ENCODE data around the gene TBPL2.
"Not testable (repeated sequence)": the region's sequence is repeated elsewhere in the genome, so short reads cannot be mapped to it uniquely, and the experiment has no call there.

Gene TBPL2

DNA sequence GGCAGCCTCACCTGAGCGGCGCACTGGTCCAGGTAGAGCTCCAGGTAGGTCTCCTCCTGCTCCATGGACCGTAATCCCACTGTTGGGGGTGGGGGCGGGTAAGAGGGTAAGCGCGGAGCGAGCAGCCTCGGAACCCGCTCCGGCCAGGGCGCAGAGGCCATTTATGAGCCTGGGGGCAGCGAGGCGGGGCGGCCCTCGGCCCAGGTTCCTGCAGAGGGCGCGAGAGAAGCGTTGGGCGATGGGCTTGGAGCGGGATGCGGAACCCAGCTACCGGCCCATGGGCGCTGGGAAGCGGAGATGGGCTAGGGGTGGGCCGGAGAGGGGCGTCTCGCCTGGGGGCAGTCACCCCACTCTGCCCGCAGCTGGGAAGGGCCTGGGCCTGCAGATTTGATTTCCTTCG is at the start of gene TBPL2:
TSS of gene TBPL2 (minus strand) at position 232 of the 400 bp plus-strand sequence. CDS start at position 65, 167 bp downstream.
- no peak for DNase-seq

DNA sequence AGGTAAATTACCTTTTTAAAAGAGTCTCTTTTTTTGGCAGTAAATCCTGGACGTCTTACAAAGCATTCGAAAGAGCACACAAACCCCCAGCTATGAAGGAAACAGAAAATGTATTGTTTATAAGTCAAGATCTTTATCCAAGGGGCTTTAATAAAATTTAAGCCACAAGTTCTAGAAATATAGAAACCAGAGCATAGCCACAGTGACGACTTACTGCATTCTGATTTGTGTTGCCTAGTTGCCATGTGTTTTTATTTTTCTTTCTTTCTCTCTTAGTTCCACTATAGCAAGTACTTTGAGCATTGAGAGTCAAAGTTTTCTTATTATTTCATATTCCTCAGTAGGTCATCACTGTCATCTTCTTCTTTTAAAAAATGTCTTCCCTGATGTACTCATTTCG is 47.8 kb upstream of the TBPL2 start:
- no peak for DNase-seq

- peak in 2 of 3 experiments; percentile 3 to 45 for DNase-seq
Measured at GRCh38 chr14:55482936-55483605, 42.7 kb upstream of the TBPL2 start.

GRCh38 chr14:55481769-55482168 is 41.4 kb upstream of the TBPL2 start:
- DNase-seq, result no peak

GRCh38 chr14:55477680-55478079 is 37.3 kb upstream of the TBPL2 start:
- no peak for DNase-seq

DNA sequence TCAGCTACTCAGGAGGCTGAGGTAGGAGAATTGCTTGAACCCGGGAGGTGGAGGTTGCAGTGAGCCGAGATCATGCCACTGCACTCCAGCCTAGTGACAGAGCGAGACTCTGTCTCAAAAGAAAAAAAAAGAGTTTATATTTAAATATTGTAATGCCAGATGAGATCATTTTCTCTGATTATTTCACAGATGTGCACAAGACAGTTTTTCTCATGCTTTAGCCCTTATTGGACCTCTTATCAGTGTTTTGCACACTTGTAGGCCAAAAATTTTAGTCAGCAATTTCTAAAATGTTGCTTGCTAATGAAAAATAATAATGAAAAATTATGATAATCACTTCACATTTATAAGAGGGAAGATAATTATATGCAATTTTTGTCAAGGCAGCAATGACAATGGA is 36.0 kb upstream of the TBPL2 start:
- DNase-seq, result not testable (repeated sequence)

DNA sequence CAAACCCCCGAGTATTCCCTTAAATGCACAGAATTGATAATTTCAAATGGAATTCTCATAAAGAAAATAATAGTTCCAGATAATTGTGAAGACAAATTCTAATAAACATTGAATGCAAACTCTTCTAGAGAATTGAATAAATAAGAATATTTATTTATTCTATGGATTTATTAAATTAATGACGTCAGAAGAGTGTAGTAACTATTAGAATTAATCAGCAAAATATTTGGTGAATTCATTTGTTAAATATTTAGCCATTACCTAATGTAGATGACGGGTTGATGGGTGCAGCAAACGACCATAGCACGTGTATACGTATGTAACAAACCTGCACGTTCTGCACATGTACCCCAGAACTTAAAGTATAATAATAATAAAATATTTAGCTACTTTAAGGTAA is 33.4 kb upstream of the TBPL2 start:
- no peak for DNase-seq

DNA sequence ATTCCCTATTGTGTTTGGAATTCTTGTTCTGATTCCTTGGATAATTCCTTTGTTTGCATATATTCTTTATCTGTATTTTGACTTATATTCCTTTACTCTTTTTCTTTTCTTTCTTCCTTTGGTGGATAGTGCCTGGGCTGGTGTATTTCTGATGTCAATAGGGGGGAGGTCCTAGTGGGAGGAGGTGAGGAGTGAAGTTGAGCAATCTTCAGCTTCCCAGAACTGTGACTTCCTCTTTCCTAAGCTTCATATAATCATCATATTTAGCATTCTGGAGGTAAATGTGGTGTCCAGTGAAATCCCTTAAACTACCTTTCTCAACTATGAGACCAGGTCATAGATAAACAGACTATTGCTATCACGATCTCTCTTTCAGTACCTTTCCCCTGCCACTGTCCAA is 29.6 kb upstream of the TBPL2 start:
- DNase-seq, result no peak

DNA sequence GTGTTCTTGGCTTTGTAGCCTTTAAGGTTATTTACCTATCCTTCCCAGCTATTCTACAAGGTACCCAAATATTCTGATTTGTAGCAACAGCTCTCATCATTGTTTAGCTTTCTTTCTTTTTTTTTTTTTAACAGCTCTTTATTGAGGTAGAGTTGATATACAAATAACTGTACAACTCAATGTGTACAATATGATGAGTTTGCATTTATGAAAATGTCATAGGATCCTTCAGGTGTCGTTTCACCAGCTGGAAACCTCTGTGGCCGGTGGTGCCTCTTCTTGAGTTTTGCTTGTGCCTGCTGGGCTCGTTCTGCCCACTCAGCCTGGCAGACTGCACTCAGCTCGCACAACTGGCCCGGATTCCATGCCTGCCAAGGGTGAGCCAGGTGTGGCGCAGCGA is 26.9 kb upstream of the TBPL2 start:
- DNase-seq, result no peak

DNA sequence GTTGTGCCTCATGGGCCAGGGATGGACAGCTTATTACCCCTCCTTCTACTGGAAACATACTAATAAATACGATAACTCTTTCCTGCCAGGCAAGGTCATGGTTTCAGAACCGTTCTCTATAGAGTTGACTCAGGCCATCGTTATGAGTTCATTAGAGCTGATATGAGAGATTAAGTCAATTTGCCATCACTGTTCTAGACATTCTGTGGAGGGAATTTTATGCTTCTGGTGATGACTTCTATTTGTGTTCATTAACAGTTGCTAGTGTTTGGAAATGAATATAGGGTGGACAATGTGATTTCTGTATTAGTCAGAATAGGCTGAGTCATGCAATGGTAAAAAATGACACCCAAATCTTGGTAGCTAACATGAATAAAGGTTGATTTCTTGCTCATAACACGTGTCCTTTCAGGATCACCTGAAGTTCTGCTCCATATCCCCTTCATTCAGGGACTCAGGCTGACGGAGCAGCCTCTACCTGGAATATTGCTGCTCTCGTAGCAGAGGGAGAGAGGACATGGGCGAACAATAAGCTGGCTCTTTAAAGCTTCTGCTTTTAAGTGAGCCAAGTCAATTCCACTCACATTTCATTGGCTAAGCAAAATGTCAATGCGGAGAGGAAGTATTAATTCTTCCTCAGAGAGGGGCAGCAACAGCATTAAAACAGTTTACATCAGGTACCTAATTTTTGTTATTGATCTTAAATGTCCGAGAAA is 18.5 kb upstream of the TBPL2 start:
- DNase-seq, result no peak

DNA sequence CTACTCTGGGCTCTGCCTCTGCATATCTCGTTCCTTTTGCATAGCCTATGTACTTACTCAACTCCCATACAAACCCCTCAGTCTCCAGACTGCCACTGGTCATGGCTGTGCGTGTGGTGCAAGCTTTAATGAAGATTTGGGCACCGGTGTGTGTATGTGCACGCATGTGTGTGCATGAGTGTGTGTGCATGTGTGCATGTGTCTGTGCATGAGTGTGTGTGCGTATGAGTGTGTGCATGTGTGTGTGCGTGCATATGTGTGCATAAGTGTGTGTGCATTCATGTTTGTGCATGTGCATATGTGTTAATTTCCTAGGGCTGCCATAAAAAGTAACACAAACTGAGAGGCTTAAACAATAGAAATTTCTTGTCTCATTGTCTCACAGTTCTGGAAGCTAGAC is 17.1 kb upstream of the TBPL2 start:
- no peak for DNase-seq

- not testable (repeated sequence) for DNase-seq
Measured at GRCh38 chr14:55456411-55456810, 16.0 kb upstream of the TBPL2 start.

- peak; percentile 76 to 98 (median 95) for DNase-seq
Measured at GRCh38 chr14:55454264-55455002, 14.0 kb upstream of the TBPL2 start.

DNA sequence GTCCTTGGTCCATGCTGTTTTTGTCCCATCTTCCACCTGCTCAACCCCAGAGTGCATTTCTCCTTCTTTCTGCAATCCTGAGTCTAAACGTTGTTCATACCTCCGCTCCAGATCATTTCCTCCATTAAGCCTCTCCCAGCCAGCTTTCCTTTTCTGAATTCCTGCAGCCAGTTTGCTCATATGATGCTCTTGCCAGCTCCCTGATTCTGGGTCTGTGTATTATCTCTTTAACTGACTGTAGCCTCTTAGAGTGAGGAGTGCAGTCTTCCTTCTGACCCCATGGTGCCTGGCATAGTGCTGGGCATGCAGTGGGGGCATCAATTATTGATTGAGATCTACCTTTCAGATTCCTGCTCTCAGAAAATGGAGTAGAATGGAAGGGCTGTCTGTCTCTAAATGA is 11.5 kb upstream of the TBPL2 start:
- DNase-seq, result no peak

DNA sequence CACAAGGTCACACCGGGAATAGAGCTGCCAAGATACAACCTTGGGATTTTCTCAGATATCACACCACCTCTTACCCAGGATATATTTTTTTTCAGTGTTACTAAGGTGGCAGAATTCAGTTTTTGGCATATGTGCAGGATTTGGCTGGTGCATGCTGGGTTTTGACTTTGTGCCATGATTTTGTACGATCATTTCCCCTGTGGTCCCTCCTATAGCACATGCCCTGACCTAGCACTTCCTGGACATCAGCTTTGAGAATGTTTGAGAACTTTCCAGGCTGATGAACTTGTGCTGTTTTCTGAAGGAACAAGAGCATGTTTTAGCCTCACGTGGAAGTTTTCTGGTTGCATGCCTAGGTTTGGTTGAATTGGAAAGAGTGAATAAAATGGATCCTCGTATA is 11.0 kb upstream of the TBPL2 start:
- no peak for DNase-seq

GRCh38 chr14:55450987-55451386 is 10.6 kb upstream of the TBPL2 start:
- DNase-seq, result no peak

DNA sequence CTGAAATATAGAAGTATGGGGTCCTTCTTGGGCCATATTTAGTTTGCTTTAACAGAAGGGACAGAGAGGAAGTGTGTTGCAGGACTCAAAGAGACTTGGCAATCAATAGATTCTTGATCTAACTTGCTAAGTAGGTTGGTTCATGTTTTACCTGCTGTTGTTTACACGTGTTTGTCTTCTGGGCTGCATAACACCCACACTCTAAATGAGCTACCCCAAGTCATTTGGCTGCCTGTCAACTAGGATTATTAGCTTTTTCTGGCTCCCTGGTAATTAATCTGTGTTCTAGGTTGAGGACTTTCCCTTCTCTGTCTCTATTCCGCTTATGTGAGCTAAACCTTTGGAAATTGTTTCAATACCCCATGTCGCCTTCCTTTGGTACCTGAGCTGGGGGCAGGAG is 10.1 kb upstream of the TBPL2 start:
- DNase-seq, result no peak

DNA sequence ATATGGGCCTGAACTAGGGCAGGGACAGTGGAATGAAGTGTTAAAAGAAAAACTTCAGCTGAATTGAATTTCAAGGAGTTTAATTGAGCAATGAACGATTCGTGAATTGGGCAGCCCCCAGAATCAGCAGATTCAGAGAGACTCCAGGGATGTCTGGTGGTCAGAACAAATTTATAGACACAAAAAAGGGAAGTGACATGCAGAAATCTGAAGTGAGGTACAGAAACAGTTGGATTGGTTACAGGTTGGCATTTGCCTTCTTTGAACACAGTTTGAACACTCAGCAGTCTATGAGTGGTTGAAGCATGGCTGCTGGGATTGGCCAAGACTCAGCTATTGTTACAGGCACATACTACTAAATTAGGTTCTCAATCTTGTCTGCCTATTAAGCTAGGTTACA is 9.7 kb upstream of the TBPL2 start:
- no peak for DNase-seq

- no peak for DNase-seq
Measured at GRCh38 chr14:55449116-55449515, 8.7 kb upstream of the TBPL2 start.

- DNase-seq, result peak in 1 of 3 experiments; percentile 42
Measured at GRCh38 chr14:55448141-55448614, 7.8 kb upstream of the TBPL2 start.

GRCh38 chr14:55446833-55447232 is 6.4 kb upstream of the TBPL2 start:
- DNase-seq, result no peak

GRCh38 chr14:55446127-55446736 is 5.8 kb upstream of the TBPL2 start:
- peak; percentile 70 to 96 (median 88) for DNase-seq

GRCh38 chr14:55441286-55441685 is 870 bp upstream of the TBPL2 start:
- DNase-seq, result no peak
